Psoas muscle (tissue), 8 donors: ENCODE measurements around the gene CHERP. TPM values are rescaled to one million over a fixed set of nuclear protein-coding genes. Genes with fewer than 3 reads are reported as not detected.

Experiments
- ATAC-seq, 4 donors: fragments of 200-7000 bp; cut with Tn5 transposase; one replicate each; pipeline ENCODE4 v1.9.1; 2020; ENCODE audit warnings: moderate library complexity in 3 of 4, mild to moderate bottlenecking in 2 of 4
- DNase-seq, 2 donors: peaks; one replicate each; pipeline ENCODE4 v3.0.0-alpha.2; 2020
- H3K27ac ChIP-seq: fragments of 200-600 bp; one replicate; pipeline ENCODE4 v1.8.0; 2022
- H3K27me3 ChIP-seq, 3 donors: fragments of 200-600 bp in 1 of 3; one replicate each; pipeline versions ENCODE4 v1.6.1 to v1.8.0; 2013 to 2022; ENCODE audit warnings: low read length in 2 of 3, mild to moderate bottlenecking in 2 of 3, moderate library complexity in 1 of 3; ENCODE audit not compliant: insufficient read depth in 3 of 3
- H3K36me3 ChIP-seq, 2 donors: fragments of 200-600 bp in 1 of 2; one replicate each; pipeline versions ENCODE4 v1.6.1 to v1.8.0; 2013 to 2022; ENCODE audit warnings: low read depth in 1 of 2, mild to moderate bottlenecking in 1 of 2, moderate library complexity in 1 of 2; ENCODE audit not compliant: insufficient read depth in 1 of 2
- H3K4me1 ChIP-seq: fragments of 200-600 bp; one replicate; pipeline ENCODE4 v1.8.0; 2022
- H3K4me3 ChIP-seq: fragments of 200-600 bp; one replicate; pipeline ENCODE4 v1.8.0; 2022; ENCODE audit warnings: mild to moderate bottlenecking
- H3K9me3 ChIP-seq: fragments of 200-600 bp; one replicate; pipeline ENCODE4 v1.8.0; 2022
- CTCF ChIP-seq: fragments of 200-600 bp; IDR thresholded peaks from one replicate; pipeline ENCODE4 v1.8.0; 2022; ENCODE audit warnings: antibody characterized with exemption
- WGBS, 3 donors: extraction: QIAGEN DNeasy Blood & Tissue Kit; methylation state at CpG; one replicate each; pipeline versions ENCODE4 v1.1.6 to v1.1.7; 2013; 5-methylcytosine and 5-hydroxymethylcytosine counted together
- intact Hi-C, 2 donors: fragments of 100-400 bp; cut with DNase I; formaldehyde crosslinking; loops; one replicate each; pipeline versions ENCODE4 v1.11.0 to v1.14.2; 2022
- long read RNA-seq, 2 donors: library from polyadenylated mRNA; unstranded; transcript quantifications; one replicate each; pipeline ENCODE4 v2.0.0, GENCODE V29; 2021
- polyA plus RNA-seq, 3 donors: library from polyadenylated mRNA; stranded (reverse); fragments of 200-250 nt; gene quantifications; one replicate each; pipeline ENCODE4 v1.2.3, GENCODE V29; 2013
- total RNA-seq, 4 donors: library from RNA; stranded (reverse); fragmentation: NEBNext Ultra II Directional in 2 of 4; extraction: Animal tissue kit (Norgen Biotek cat#: 25700) in 2 of 4; gene quantifications; one replicate each; pipeline versions ENCODE4 v1.2.1 to v1.2.4, GENCODE V29; 2021 to 2023
- donor health status: healthy with polysubstance abuse.
- donor health status: DM: no; HTN: no; CAD: no; lungs with moderate emphysema.
- donor health status: Bipolar disorder and iron deficiency.
- donor health status: healthy.
- donor health status: DM: yes; HTN: yes; CAD: no.
- donor health status: DM: no; HTN: no; CAD: no.
- donor health status: DM: no; HTN: no; CAD: no.
- donor health status: DM: yes; HTN: yes; CAD: no.

Gene CHERP
- total RNA-seq (10 to 100 TPM; 30.1 to 36.2 (median 33.5) TPM), polyA plus RNA-seq (10 to 100 TPM; 17.0 to 28.1 (median 25.0) TPM)
- long read RNA-seq, donor 1, full-length matches to known transcripts: 2 of 18 reads
- long read RNA-seq, donor 1, partial matches to known transcripts: 8 of 18 reads
- long read RNA-seq, donor 1, other reads (novel, unspliced or antisense): 8 of 18 reads
- long read RNA-seq, donor 2, full-length matches to known transcripts: 2 of 30 reads
- long read RNA-seq, donor 2, partial matches to known transcripts: 18 of 30 reads
- long read RNA-seq, donor 2, other reads (novel, unspliced or antisense): 10 of 30 reads

GRCh38 chr19:16542045-16542909, at the start of gene CHERP:
Gene CHERP, minus strand, starts transcription at chr19:16542437. Its CDS starts 59 bp downstream, at chr19:16542378.
- Histone ChIP-seq H3K36me3 (peaks cover 0 to 28% of the 10 kb centered on the region in 2 donors), H3K27me3 (no peaks in the 10 kb centered on the region)

GRCh38 chr19:16590876-16591802, 48.9 kb upstream of the CHERP start:
- intact Hi-C loops: no loop called here
- WGBS, 3 donors: 81 to 83% (median 82%) methylated on average over 9 of the region's 9 CpGs
- no peaks in the 10 kb centered on the region for H3K27me3 ChIP-seq
- no peak for TF ChIP-seq CTCF
- H3K27ac ChIP-seq: no peak overlapping the region
- peaks cover 84% of the 10 kb centered on the region for H3K4me1 ChIP-seq
- H3K9me3 ChIP-seq: no peaks in the 10 kb centered on the region
- no peaks in the 10 kb centered on the region for H3K36me3 ChIP-seq
- no peak overlapping the region for H3K4me3 ChIP-seq
- DNase-seq (no peak), ATAC-seq (no peak)

More at GRCh38 chr19:16542045-16542909, at the start of gene CHERP:
- DNase-seq (peak; percentile 94 to 98), ATAC-seq (peak; percentile 97)
- 0% methylated on average over 82 to 108 of the region's 108 CpGs for whole genome bisulfite sequencing, 3 donors
- no peak for TF ChIP-seq CTCF
- intact Hi-C loops: loop anchor here in 1 of 2 donors (5.0 kb wide), 1 partner anchor 45 kb away; the partner anchor contains the start of genes C19orf44 and CALR3
- no peaks in the 10 kb centered on the region for H3K9me3 ChIP-seq
- peaks cover 22% of the 10 kb centered on the region for H3K4me1 ChIP-seq
- peak within 1 kb of the TSS; percentile 91 for H3K27ac ChIP-seq
- H3K4me3 ChIP-seq: peak within 1 kb of the TSS; percentile 94

- H3K36me3 ChIP-seq: no peaks in the 10 kb centered on the region
- ATAC-seq: no peak
- intact Hi-C loops: loop anchor here (5.0 kb wide), 2 partner anchors 32 to 37 kb away; partner anchors contain the start of gene MED26 (in 1 of the 2)
- peaks cover 85% of the 10 kb centered on the region for H3K4me1 ChIP-seq
- no peaks in the 10 kb centered on the region for H3K9me3 ChIP-seq
- WGBS, 3 donors: 58 to 70% (median 63%) methylated on average over 3 of the region's 3 CpGs
- H3K4me3 ChIP-seq: no peak overlapping the region
- H3K27ac ChIP-seq: no peak overlapping the region
- no peak for DNase-seq
- no peaks in the 10 kb centered on the region for H3K27me3 ChIP-seq
- TF ChIP-seq CTCF: no peak
Measured at GRCh38 chr19:16589917-16590316, 47.7 kb upstream of the CHERP start.

- 61 to 71% (median 62%) methylated on average over 11 of the region's 11 CpGs for WGBS, 3 donors
- no peaks in the 10 kb centered on the region for H3K36me3 ChIP-seq
- H3K27me3 ChIP-seq: no peaks in the 10 kb centered on the region
- no peaks in the 10 kb centered on the region for H3K9me3 ChIP-seq
- no peak for TF ChIP-seq CTCF
- DNase-seq: peak in 1 of 2 donors; percentile 39
- no peak for ATAC-seq
- H3K4me3 ChIP-seq: no peak overlapping the region
- H3K4me1 ChIP-seq: peaks cover 85% of the 10 kb centered on the region
- H3K27ac ChIP-seq: peak overlapping the region; percentile 43
- intact Hi-C loops: loop anchor here (5.0 kb wide), 2 partner anchors 33 to 38 kb away; partner anchors contain the start of gene MED26 (in 1 of the 2)
Measured at GRCh38 chr19:16588824-16589577, 46.8 kb upstream of the CHERP start.
